HepG2 (cell line): Measurements from ENCODE around the gene PCDHGA12. TPM values are rescaled to one million over a fixed set of nuclear protein-coding genes. Genes with fewer than 3 reads are reported as not detected.

Experiments used
- ATAC-seq: fragments of 200-7000 bp; cut with Tn5 transposase; 3 replicates; pipeline ENCODE4 v1.9.1; 2020; ENCODE audit warnings: mild to moderate bottlenecking, moderate library complexity
- BruUV-seq: library from RNA; stranded (reverse); fragments of 400-500 nt; replicated peaks from 2 replicates; lab custom pipeline; 2021; lab: Mats Ljungman, UMichigan
- CTCF ChIA-PET: fragments of 300-600 bp; formaldehyde crosslinking; extraction: SDS; loops from one replicate; lab custom pipeline; 2021; ENCODE audit warnings: low total read pairs, inconsistent platforms, low intra/inter-chr PET ratio; lab: Yijun Ruan, JAX
- POLR2A ChIA-PET: fragments of 350-600 bp; sonication (Branson Sonifier 250); formaldehyde crosslinking; loops from one replicate; lab custom pipeline; 2020; ENCODE audit warnings: antibody characterized with exemption, inconsistent platforms; lab: Yijun Ruan, JAX
- DNase-seq: peaks from one replicate; pipeline ENCODE4 v3.0.0-alpha.2; 2015; ENCODE audit warnings: low spot score
- FAIRE-seq: peaks from 3 replicates; lab custom pipeline; 2011; peaks lifted over from hg19 to GRCh38; lab: Jason Lieb, UNC
- H2AFZ ChIP-seq: one replicate; pipeline ENCODE4 v1.6.1; 2011; ENCODE audit warnings: low read length, inconsistent platforms
- H3K27ac ChIP-seq: fragments of 300-600 bp; 3 replicates; pipeline ENCODE4 v1.8.0; 2011; ENCODE audit warnings: mixed run types, mild to moderate bottlenecking, mixed read lengths, low read length, inconsistent platforms; ENCODE audit not compliant: insufficient read depth; ENCODE audit errors: extremely low read length
- H3K27me3 ChIP-seq, 2 experiments: fragments of 200-600 bp in 1 of 2; 2 replicates in 1 of 2; 3 replicates in 1 of 2; pipeline versions ENCODE4 v1.6.0 to v1.8.0; 2011; ENCODE audit warnings: low read length in 2 of 2, mild to moderate bottlenecking in 2 of 2, moderate library complexity in 2 of 2, inconsistent platforms in 1 of 2; ENCODE audit not compliant: insufficient read depth in 2 of 2, control insufficient read depth in 1 of 2
- H3K36me3 ChIP-seq, 2 experiments: fragments of 200-600 bp in 1 of 2; replicated peaks in 1 of 2; 2 replicates in 1 of 2; 3 replicates in 1 of 2; pipeline versions ENCODE4 v1.5.1 to v1.8.0; 2011; ENCODE audit warnings: low read length in 2 of 2, inconsistent platforms in 1 of 2; ENCODE audit not compliant: insufficient read depth in 2 of 2, control insufficient read depth in 1 of 2
- H3K4me1 ChIP-seq: 2 replicates; pipeline ENCODE4 v1.5.1; 2012; ENCODE audit warnings: low read length, inconsistent platforms; ENCODE audit not compliant: insufficient read depth
- H3K4me2 ChIP-seq: 2 replicates; pipeline ENCODE4 v1.6.0; 2011; ENCODE audit warnings: low read depth, low read length, inconsistent platforms
- H3K4me3 ChIP-seq, 3 experiments: fragments of 200-600 bp in 1 of 3; sonication (generic), shearing (Covaris generic) in 1 of 3; replicated peaks in 1 of 3; 2 replicates each; pipeline ENCODE4 v1.5.1; 2011 to 2016; ENCODE audit warnings: low read length in 3 of 3, inconsistent platforms in 2 of 3, low read depth in 2 of 3, mild to moderate bottlenecking in 2 of 3, control low read depth in 1 of 3, mixed read lengths in 1 of 3; ENCODE audit not compliant: insufficient read depth in 1 of 3
- H3K79me2 ChIP-seq: one replicate; pipeline ENCODE4 v1.6.1; 2011; ENCODE audit warnings: low read length, inconsistent platforms; ENCODE audit not compliant: insufficient read depth
- H3K9ac ChIP-seq: 2 replicates; pipeline ENCODE4 v1.6.0; 2011; ENCODE audit warnings: mild to moderate bottlenecking, low read depth, low read length, inconsistent platforms; ENCODE audit not compliant: insufficient read depth
- H3K9me3 ChIP-seq: 2 replicates; pipeline ENCODE4 v1.5.1; 2012; ENCODE audit warnings: mild to moderate bottlenecking, low read length
- H4K20me1 ChIP-seq: 2 replicates; pipeline ENCODE4 v1.6.0; 2011; ENCODE audit warnings: inconsistent platforms, mild to moderate bottlenecking, low read length, moderate library complexity; ENCODE audit not compliant: insufficient read depth
- AHR ChIP-seq: IDR thresholded peaks from 2 replicates; pipeline ENCODE4 v1.6.1; 2018; ENCODE audit warnings: missing genetic modification reagents, missing compliant biosample characterization
- CENPT ChIP-seq: sonication (generic); formaldehyde crosslinking; IDR thresholded peaks from 2 replicates; pipeline ENCODE4 v1.8.0; 2022; ENCODE audit warnings: low read depth, mild to moderate bottlenecking, moderate library complexity, missing genetic modification reagents
- GPN1 ChIP-seq: sonication (generic); formaldehyde crosslinking; IDR thresholded peaks from 2 replicates; pipeline ENCODE4 v1.5.1; 2020; ENCODE audit warnings: missing genetic modification reagents, borderline replicate concordance
- SRSF9 ChIP-seq: fragments of 200-400 bp; formaldehyde crosslinking; IDR thresholded peaks from 2 replicates; pipeline ENCODE4 v1.6.1; 2018; ENCODE audit warnings: borderline replicate concordance, mild to moderate bottlenecking, low read depth, low read length; ENCODE audit not compliant: insufficient read depth, poor library complexity, severe bottlenecking
- TRAFD1 ChIP-seq: sonication (generic); formaldehyde crosslinking; IDR thresholded peaks from 2 replicates; pipeline ENCODE4 v1.5.1; 2020; ENCODE audit warnings: missing genetic modification reagents, mild to moderate bottlenecking, borderline replicate concordance
- ZBTB1 ChIP-seq: sonication (generic); formaldehyde crosslinking; IDR thresholded peaks from 2 replicates; pipeline ENCODE4 v1.4.0; 2020; ENCODE audit warnings: missing genetic modification reagents, borderline replicate concordance
- ZNF281 ChIP-seq: sonication (generic); formaldehyde crosslinking; IDR thresholded peaks from 2 replicates; pipeline ENCODE4 v1.4.0; 2020; ENCODE audit warnings: missing genetic modification reagents, borderline replicate concordance
- ZNF354B ChIP-seq: sonication (generic); formaldehyde crosslinking; IDR thresholded peaks from 2 replicates; pipeline ENCODE4 v1.8.0; 2022; ENCODE audit warnings: mild to moderate bottlenecking, missing genetic modification reagents
- ZNF512B ChIP-seq: sonication (generic); formaldehyde crosslinking; IDR thresholded peaks from 2 replicates; pipeline ENCODE4 v1.5.1; 2020; ENCODE audit warnings: missing genetic modification reagents, mild to moderate bottlenecking, borderline replicate concordance
- ZNF580 ChIP-seq: IDR thresholded peaks from 2 replicates; pipeline ENCODE4 v1.6.1; 2016; ENCODE audit warnings: low read depth, borderline replicate concordance
- ZNF782 ChIP-seq: sonication (generic); formaldehyde crosslinking; IDR thresholded peaks from 2 replicates; pipeline ENCODE4 v1.4.0; 2020; ENCODE audit warnings: missing genetic modification reagents, mild to moderate bottlenecking, borderline replicate concordance
- WGBS: methylation state at CpG from one replicate; pipeline ENCODE4 v1.1.6; 2017; ENCODE audit warnings: low lambda C conversion rate; 5-methylcytosine and 5-hydroxymethylcytosine counted together
- in situ Hi-C: cut with HindIII; loops from 2 replicates; pipeline ENCODE4 v1.10.0; 2017; ENCODE audit warnings: low pct_unique_long_range_greater_than_20kb; ENCODE audit not compliant: extremely low pct_ligation_motif_present
- intact Hi-C: fragments of 100-400 bp; cut with micrococcal nuclease; formaldehyde crosslinking; loops from one replicate; pipeline ENCODE4 v1.10.0; 2022; ENCODE audit not compliant: unreplicated experiment
- polyA plus RNA-seq, 8 experiments: library from polyadenylated mRNA; depleted of rRNA in 3 of 8; stranded (reverse) in 7 of 8; unstranded in 1 of 8; fragments of >200 nt; fragmentation: Illumina TruSeq in 4 of 8; extraction: Trizol in 4 of 8; gene quantifications; 2 replicates each; pipeline versions ENCODE4 v1.2.1 to v1.2.3, GENCODE V29; 2011 to 2016; ENCODE audit warnings: low read depth in 4 of 8, missing spikeins in 1 of 8, mixed read lengths in 1 of 8; ENCODE audit not compliant: insufficient read depth in 1 of 8
- total RNA-seq, 5 experiments: library from RNA; depleted of rRNA; stranded (reverse); fragments of >200 nt; fragmentation: Illumina TruSeq; extraction: Trizol; gene quantifications; 2 replicates each; pipeline ENCODE4 v1.2.3, GENCODE V29; 2016; ENCODE audit warnings: low read depth in 1 of 5

Gene PCDHGA12
- total and polyA plus RNA-seq, 2 of the 13 experiments (the other 11 are each of a cell fraction or from before 2014, with no cell fraction given) = 0.07 to 0.13 TPM

GRCh38 chr5:141437221-141437620, 6.9 kb downstream of the PCDHGA12 start (continued):
- TF ChIP-seq TRAFD1 (no peak), AHR (CRISPR knock-in tag) (no peak), ZNF580 (no peak), CENPT (no peak)
- TF ChIP-seq, all 625 proteins: peak for 0

- no peak for FAIRE-seq
- H3K9me3 ChIP-seq = no peaks in the 10 kb centered on the region
- 9% methylated on average over 10 of the region's 10 CpGs for WGBS
- DNase-seq = no peak
- BruUV-seq = no TSS peak
- CTCF ChIA-PET = no interaction called here
- no peak overlapping the region for H2AFZ ChIP-seq
- H3K27ac ChIP-seq = no peak overlapping the region
- intact Hi-C loops (no loop called here), in situ Hi-C loops (no loop called here)
- no peak for ATAC-seq
- no peak overlapping the region for H3K4me3 ChIP-seq
- no peaks in the 10 kb centered on the region for H4K20me1 ChIP-seq
- H3K27me3 ChIP-seq = no peaks in the 10 kb centered on the region
- H3K36me3 ChIP-seq = no peaks in the 10 kb centered on the region
- H3K4me2 ChIP-seq = no peak overlapping the region
- H3K79me2 ChIP-seq = no peaks in the 10 kb centered on the region
- H3K4me1 ChIP-seq = no peaks in the 10 kb centered on the region
- POLR2A ChIA-PET = no interaction called here
- no peak overlapping the region for H3K9ac ChIP-seq
- TF ChIP-seq ZNF281 (CRISPR knock-in tag) (no peak), ZBTB1 (no peak), GPN1 (no peak), ZNF782 (CRISPR knock-in tag) (no peak), ZNF354B (no peak), ZNF512B (no peak), SRSF9 (no peak)
Observed at GRCh38 chr5:141439411-141440141, 9.3 kb downstream of the PCDHGA12 start.
